PC-3 (cell line): ENCODE measurements around the gene GPC5.

Experiments used
- CTCF ChIP-seq: fragments of 300-600 bp; sonication (generic); conservative IDR thresholded peaks from 2 replicates; pipeline ENCODE4 v1.5.1; 2017; ENCODE audit warnings: antibody characterized with exemption, low read depth, mild to moderate bottlenecking, low read length
- EZH2phosphoT487 ChIP-seq: fragments of 300-600 bp; sonication (generic); IDR thresholded peaks from 2 replicates; pipeline ENCODE4 v1.6.1; 2018; ENCODE audit warnings: mild to moderate bottlenecking, antibody characterized with exemption, low read length, borderline replicate concordance

- no peak for TF ChIP-seq CTCF
- TF ChIP-seq EZH2phosphoT487, result no peak
Measured at GRCh38 chr13:91744284-91744683, 345.9 kb downstream of the GPC5 start.
